GM13976 (cell line): ENCODE measurements around the gene CREB1.

ENCODE experiments used
- DNase-seq: peaks from one replicate; pipeline ENCODE4 v3.0.0; 2012; ENCODE audit warnings: low spot score
- in situ Hi-C: fragments of 300-500 bp; cut with MboI; formaldehyde crosslinking; loops from one replicate; pipeline ENCODE4 v1.12.0; 2022; ENCODE audit warnings: low sequenced_read_pairs, mixed read lengths, inconsistent platforms; ENCODE audit not compliant: unreplicated experiment
- TF ChIP-seq, protein P1 (sequence below): IDR thresholded peaks from 2 replicates; pipeline ENCODE4 v1.5.1; 2012; ENCODE audit warnings: borderline replicate concordance, mild to moderate bottlenecking; ENCODE audit not compliant: insufficient read depth; ENCODE audit errors: extremely low read depth, missing control alignments, control extremely low read depth

CREB1 gene

DNA sequence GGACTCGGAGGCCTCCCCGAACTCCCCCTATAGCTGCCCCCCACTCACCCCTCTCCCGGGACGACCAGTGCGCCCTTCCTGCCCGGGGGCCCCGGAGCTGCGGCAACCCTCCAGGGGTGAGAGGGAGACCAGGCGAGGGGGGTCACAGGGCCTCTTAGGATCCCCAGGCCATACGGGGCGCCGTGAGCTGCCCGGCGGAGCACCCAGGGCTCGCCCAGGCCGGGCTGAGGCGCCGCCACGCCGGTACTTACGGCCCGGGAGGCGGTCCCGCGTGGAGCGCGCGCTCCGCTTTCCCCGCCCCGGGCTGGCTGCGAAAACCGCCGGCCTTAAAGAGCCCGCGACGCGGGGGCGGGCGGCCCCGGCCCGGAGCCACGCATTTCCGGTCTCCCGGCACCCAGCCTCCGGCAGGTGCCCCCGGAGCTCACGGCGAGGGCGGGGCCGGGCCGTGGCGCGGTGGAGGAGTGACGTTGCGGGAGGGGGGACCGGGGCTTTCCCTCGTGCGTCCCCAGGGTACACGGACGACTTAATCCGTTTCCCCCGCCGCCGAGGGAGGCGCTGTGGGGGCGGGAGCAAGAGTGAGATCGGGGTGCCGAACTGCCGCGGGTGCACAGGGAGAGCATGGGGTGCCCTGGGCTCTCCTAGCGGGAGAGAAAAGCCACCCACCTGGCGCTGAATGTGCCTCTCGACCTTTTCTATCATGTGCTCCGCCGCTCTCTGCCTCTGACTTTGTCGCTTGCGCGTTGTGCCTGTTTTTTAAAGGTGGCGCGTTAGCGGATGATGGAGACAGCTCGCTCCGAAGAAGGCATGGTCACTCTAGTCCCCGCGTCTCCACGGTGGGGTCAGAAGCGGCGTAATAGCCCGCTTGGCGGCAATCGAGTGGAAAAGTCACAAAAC is 95.5 kb downstream of the CREB1 start, which contains the start of gene METTL21A:
TSS of gene METTL21A (minus strand) at position 381 of the 894 bp plus-strand sequence. CDS start 1,019 bp downstream, outside the sequence.
- in situ Hi-C loops = loop anchor here (10.0 kb wide), 1 partner anchor 410 kb away; no protein-coding TSS in a partner anchor
- DNase-seq = peak; percentile 98
- TF ChIP-seq, protein P1, sequence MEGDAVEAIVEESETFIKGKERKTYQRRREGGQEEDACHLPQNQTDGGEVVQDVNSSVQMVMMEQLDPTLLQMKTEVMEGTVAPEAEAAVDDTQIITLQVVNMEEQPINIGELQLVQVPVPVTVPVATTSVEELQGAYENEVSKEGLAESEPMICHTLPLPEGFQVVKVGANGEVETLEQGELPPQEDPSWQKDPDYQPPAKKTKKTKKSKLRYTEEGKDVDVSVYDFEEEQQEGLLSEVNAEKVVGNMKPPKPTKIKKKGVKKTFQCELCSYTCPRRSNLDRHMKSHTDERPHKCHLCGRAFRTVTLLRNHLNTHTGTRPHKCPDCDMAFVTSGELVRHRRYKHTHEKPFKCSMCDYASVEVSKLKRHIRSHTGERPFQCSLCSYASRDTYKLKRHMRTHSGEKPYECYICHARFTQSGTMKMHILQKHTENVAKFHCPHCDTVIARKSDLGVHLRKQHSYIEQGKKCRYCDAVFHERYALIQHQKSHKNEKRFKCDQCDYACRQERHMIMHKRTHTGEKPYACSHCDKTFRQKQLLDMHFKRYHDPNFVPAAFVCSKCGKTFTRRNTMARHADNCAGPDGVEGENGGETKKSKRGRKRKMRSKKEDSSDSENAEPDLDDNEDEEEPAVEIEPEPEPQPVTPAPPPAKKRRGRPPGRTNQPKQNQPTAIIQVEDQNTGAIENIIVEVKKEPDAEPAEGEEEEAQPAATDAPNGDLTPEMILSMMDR = peak; percentile 72

DNA sequence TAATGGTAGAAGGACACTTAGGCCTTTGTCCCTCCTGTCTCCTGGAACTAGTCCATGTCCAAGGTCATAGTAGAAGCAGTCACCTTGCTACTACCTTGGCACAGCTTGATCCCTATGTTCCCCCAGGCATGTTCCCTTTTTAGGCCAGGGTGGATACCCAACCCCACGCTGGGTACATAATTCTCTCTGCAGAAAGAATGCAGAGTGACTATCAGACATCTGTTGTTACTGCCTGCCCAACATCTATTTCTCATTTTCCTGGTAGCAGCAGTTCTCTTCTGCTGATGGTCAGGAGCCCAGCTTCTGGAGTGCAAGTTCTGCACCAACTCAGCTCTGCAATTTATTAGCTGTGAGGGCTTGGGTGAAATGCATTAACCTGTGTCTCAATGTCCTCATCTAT is 99.8 kb downstream of the CREB1 start:
- in situ Hi-C loops = loop anchor here (10.0 kb wide), 1 partner anchor 405 kb away; no protein-coding TSS in a partner anchor
- TF ChIP-seq, protein P1 = no peak
- DNase-seq = no peak

DNA sequence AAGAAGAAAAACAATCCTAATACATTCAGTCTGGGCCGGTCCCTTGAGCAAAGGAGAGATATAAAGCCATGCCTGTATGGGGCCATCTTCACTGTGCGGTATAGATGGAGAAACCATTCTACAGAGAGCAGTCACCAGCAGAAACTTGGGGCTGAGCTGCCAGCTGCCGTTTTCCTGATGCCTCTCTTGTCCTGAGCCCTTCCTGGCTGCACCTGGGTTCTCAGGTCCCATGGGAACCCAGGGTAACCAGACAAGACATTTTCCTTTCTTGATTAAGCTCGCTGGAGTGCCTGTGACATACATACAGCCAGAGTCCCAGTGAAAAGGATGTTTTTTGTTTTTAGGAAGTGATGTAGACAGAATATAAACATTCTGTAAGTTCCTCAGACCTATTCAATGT is 100.7 kb downstream of the CREB1 start:
- DNase-seq = no peak
- in situ Hi-C loops = no loop called here
- TF ChIP-seq, protein P1 = no peak

DNA sequence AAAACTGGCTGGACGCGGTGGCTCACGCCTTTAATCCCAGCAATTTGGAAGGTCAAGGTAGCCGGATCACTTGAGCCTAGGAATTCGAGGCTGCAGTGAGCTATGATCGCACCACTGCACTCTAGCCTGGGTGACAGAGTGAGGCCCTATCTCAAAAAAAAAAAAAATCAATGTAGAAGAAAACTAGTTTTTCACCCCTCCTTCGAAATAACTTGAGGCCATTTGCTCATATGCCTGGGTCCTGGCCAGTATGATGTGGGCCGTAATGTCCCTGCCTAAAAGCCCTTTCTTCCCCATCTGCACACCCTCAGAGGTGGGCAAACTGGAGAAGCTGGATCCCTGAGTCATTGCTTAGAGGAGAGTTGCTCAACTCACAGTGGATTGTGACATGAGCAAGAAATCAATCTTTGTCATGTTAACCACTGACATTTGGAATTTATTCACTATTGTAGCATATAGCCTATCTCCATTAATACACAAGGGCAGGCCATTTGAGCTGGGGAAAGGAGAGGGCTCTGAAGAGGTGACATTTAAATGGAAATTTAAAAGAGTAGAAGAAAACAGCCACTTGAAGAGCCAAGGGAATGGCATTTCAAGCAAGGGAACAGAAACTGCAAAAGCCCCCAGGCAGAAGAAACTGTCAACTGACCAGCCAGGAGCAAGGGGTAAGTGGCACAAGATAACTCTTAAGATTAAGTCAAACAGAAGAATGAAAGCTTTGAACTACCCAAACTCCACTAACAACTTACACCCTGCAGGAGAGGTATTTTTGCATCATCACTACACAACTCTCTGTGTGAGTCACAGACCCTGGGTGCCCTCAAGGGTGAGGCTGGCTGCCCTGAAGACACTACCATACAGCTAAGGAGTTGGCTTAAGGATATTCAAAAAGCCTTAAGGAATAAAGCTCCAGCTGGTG is 103.1 kb downstream of the CREB1 start:
- in situ Hi-C loops = no loop called here
- TF ChIP-seq, protein P1 = no peak
- DNase-seq = no peak

DNA sequence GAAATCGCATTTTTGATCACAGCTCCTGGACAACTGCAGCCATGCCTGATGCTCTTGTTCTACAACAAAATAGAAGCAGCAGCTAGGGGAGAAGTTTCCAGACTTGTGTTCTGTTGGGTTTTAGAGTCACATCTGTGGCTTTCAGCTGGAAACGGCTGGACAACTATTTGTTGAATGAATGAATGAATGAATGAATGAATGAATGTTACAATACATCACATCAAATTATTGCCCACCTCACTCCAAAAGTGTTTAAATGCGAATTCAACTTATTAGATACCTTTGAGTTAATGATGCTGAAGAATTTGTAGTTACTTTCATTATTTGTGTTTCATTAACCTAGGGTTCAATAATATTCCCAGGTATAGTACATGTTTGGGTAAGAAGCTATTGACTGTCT is 103.9 kb downstream of the CREB1 start:
- TF ChIP-seq, protein P1 = no peak
- no peak for DNase-seq
- in situ Hi-C loops = no loop called here
